GM21367 (cell line): Measurements from ENCODE around the gene ZNF669.

Source experiments
- ATAC-seq: cut with Tn5 transposase; IDR thresholded peaks from one replicate; pipeline ENCODE4 v1.9.1; 2021; ENCODE audit not compliant: unreplicated experiment

The ZNF669 gene

GRCh38 chr1:247111700-247112478 lies 7.7 kb upstream of the ZNF669 start:
- ATAC-seq, result no peak

- no peak for ATAC-seq
Observed at GRCh38 chr1:247111259-247111699, 7.1 kb upstream of the ZNF669 start.

- ATAC-seq, result no peak
Observed at GRCh38 chr1:247110627-247111258, 6.6 kb upstream of the ZNF669 start.

GRCh38 chr1:247107694-247108093 lies 3.5 kb upstream of the ZNF669 start:
- ATAC-seq, result no peak

GRCh38 chr1:247105966-247106365 lies 1.8 kb upstream of the ZNF669 start:
- ATAC-seq, result no peak

GRCh38 chr1:247104965-247105364 lies 809 bp upstream of the ZNF669 start:
- no peak for ATAC-seq

- no peak for ATAC-seq
Observed at GRCh38 chr1:247102381-247102780, 1.8 kb downstream of the ZNF669 start.

GRCh38 chr1:247100676-247101279 lies 3.4 kb downstream of the ZNF669 start:
- no peak for ATAC-seq

GRCh38 chr1:247096958-247097357 lies 7.2 kb downstream of the ZNF669 start:
- no peak for ATAC-seq

- ATAC-seq, result no peak
Observed at GRCh38 chr1:247096544-247096943, 7.6 kb downstream of the ZNF669 start.

- no peak for ATAC-seq
Observed at GRCh38 chr1:247096112-247096511, 8.0 kb downstream of the ZNF669 start.

- ATAC-seq, result no peak
Observed at GRCh38 chr1:247090455-247090854, 13.7 kb downstream of the ZNF669 start.

- no peak for ATAC-seq
Observed at GRCh38 chr1:247089616-247090375, 14.4 kb downstream of the ZNF669 start.

GRCh38 chr1:247088967-247089366 lies 15.2 kb downstream of the ZNF669 start:
- no peak for ATAC-seq

- no peak for ATAC-seq
Observed at GRCh38 chr1:247087256-247087655, 16.9 kb downstream of the ZNF669 start.

- no peak for ATAC-seq
Observed at GRCh38 chr1:247085310-247085709, 18.8 kb downstream of the ZNF669 start.

GRCh38 chr1:247084771-247085170 lies 19.4 kb downstream of the ZNF669 start:
- no peak for ATAC-seq

- ATAC-seq, result no peak
Observed at GRCh38 chr1:247079141-247079874, 24.8 kb downstream of the ZNF669 start.

GRCh38 chr1:247078258-247079140 lies 25.7 kb downstream of the ZNF669 start, which contains the start of gene ZNF670:
Gene ZNF670 (minus strand): TSS chr1:247078811. CDS start chr1:247078596, 215 bp downstream.
- peak; percentile 100 for ATAC-seq

- peak; percentile 8 for ATAC-seq
Observed at GRCh38 chr1:247077876-247078257, 26.3 kb downstream of the ZNF669 start.
